Spinal cord (tissue), 10 donors: ENCODE measurements around the gene PFKFB1. TPM values are rescaled to one million over a fixed set of nuclear protein-coding genes. Genes with fewer than 3 reads are reported as not detected.

Experiments
- DNase-seq, 6 donors: peaks; one replicate each; pipeline versions ENCODE4 v3.0.0 to v3.0.0-alpha.2; 2013 to 2015; ENCODE audit warnings: low spot score in 6 of 6, low read depth in 4 of 6
- H3K27ac ChIP-seq: one replicate; pipeline ENCODE4 v1.5.1; 2013; ENCODE audit warnings: low read depth, low read length, control low read depth
- H3K27me3 ChIP-seq: one replicate; pipeline ENCODE4 v1.6.1; 2013; ENCODE audit warnings: low read length; ENCODE audit not compliant: control insufficient read depth, insufficient read depth
- H3K36me3 ChIP-seq: one replicate; pipeline ENCODE4 v1.6.1; 2013; ENCODE audit warnings: low read length; ENCODE audit not compliant: control insufficient read depth, insufficient read depth
- H3K4me1 ChIP-seq: one replicate; pipeline ENCODE4 v1.6.1; 2013; ENCODE audit warnings: low read length; ENCODE audit not compliant: control insufficient read depth, insufficient read depth
- H3K4me3 ChIP-seq: one replicate; pipeline ENCODE4 v1.5.1; 2013; ENCODE audit warnings: low read depth, low read length, control low read depth
- H3K9me3 ChIP-seq: one replicate; pipeline ENCODE4 v1.6.1; 2013; ENCODE audit warnings: low read length; ENCODE audit not compliant: control insufficient read depth, insufficient read depth
- WGBS: methylation state at CpG from one replicate; pipeline ENCODE4 v1.1.5; 2013; ENCODE audit warnings: missing lambda C conversion rate; ENCODE audit not compliant: insufficient coverage; 5-methylcytosine and 5-hydroxymethylcytosine counted together
- polyA plus RNA-seq, 2 donors: library from polyadenylated mRNA; unstranded; fragments of 120-200 nt; gene quantifications; one replicate each; pipeline ENCODE4 v1.2.1, GENCODE V29; 2013; ENCODE audit not compliant: insufficient read length in 2 of 2
- total RNA-seq, 2 donors: library from RNA; depleted of rRNA in 1 of 2; stranded (reverse); fragments of 120-200 nt in 1 of 2; fragments of >200 nt in 1 of 2; gene quantifications; one replicate each; pipeline versions ENCODE4 v1.2.3 to v1.2.4, GENCODE V29; 2013 to 2014
- donor health status: healthy.

Gene PFKFB1
- total and polyA plus RNA-seq, 4 donors: 0.20 to 1.1 (median 0.63) TPM

- H3K4me1 ChIP-seq: no peaks in the 10 kb centered on the region
- H3K4me3 ChIP-seq: no peak overlapping the region
- H3K27me3 ChIP-seq: peaks cover 2% of the 10 kb centered on the region
- no peaks in the 10 kb centered on the region for H3K9me3 ChIP-seq
- DNase-seq: no peak
- H3K36me3 ChIP-seq: no peaks in the 10 kb centered on the region
- 83% methylated on average over 3 of the region's 4 CpGs for WGBS
- H3K27ac ChIP-seq: no peak overlapping the region
These were observed 20.9 kb upstream of the PFKFB1 start for GRCh38 chrX:55014897-55015299.

- Histone ChIP-seq H3K27ac (no peak overlapping the region), H3K4me1 (no peaks in the 10 kb centered on the region), H3K27me3 (peaks cover 2% of the 10 kb centered on the region), H3K4me3 (no peak overlapping the region), H3K36me3 (peaks cover 11% of the 10 kb centered on the region), H3K9me3 (no peaks in the 10 kb centered on the region)
- WGBS: 33% methylated on average over 1 of the region's 2 CpGs
- peak in 2 of 6 donors; percentile 5 to 14 for DNase-seq
These were observed 17.3 kb upstream of the PFKFB1 start for GRCh38 chrX:55011294-55011693.

DNA sequence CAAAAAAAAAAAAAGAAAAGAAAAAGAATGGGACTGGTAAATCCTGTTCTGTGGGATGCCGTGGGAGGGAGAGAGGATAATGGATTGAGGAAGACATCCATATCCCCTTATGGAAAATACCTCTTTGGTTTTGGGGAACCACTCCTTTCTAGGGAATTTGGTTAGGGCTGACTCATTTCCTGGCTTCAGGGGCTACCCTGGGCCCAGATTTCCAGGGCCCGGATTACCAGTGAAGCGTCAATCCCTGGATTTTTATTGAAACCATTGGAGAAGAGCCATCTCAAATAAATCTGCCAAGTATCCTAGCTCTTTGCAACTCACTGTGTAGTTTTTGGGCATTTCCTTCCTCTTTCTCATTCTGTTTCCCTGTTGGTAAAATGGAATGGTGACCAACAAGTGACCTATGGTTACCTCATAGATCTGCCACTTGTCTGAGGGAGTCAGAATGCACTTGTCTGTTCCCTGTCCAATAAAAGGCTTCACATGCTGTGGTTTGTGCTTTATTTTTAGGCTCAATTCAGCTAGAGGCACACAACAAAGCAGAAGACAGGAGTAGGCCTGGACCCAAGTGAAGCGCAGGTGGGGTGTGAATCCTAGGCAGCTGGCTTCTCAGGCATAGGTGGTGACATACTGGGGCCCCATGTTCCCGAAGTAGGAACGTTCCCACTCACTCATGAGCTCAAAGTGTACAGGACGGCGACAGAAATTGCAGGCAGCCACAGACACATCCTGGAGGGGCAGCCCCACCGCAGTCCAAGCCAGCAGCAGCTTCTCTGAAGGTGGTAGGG is 14.8 kb upstream of the PFKFB1 start:
- no peak overlapping the region for H3K4me3 ChIP-seq
- H3K36me3 ChIP-seq: peaks cover 11% of the 10 kb centered on the region
- no peaks in the 10 kb centered on the region for H3K4me1 ChIP-seq
- no peaks in the 10 kb centered on the region for H3K9me3 ChIP-seq
- 68% methylated on average over 7 of the region's 9 CpGs for WGBS
- H3K27ac ChIP-seq: no peak overlapping the region
- H3K27me3 ChIP-seq: peaks cover 2% of the 10 kb centered on the region
- DNase-seq: no peak

DNA sequence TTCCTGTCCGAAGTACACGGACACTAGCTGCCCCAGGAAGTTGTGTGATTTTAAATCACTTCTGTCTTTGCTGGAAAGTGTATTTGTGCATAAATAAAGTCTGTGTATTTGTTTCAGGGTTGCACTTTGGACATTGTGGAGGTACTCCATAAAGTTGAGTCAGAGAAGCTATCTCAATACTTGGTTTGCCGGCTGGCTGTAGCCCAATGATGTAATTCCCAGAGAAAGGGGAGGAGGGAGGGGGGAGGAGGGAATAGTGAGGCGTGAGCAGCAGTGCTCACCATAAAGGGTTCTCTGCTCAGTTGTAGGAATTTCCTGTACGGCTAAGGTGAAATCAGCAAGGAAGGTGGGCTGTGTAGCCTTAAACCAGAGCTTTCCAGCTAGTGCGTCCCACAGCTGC is 13.7 kb upstream of the PFKFB1 start:
- H3K9me3 ChIP-seq: no peaks in the 10 kb centered on the region
- H3K36me3 ChIP-seq: peaks cover 11% of the 10 kb centered on the region
- DNase-seq: no peak
- H3K4me3 ChIP-seq: no peak overlapping the region
- H3K27me3 ChIP-seq: peaks cover 2% of the 10 kb centered on the region
- 63% methylated on average over 4 of the region's 6 CpGs for WGBS
- no peak overlapping the region for H3K27ac ChIP-seq
- no peaks in the 10 kb centered on the region for H3K4me1 ChIP-seq

GRCh38 chrX:55006827-55007621 is 13.0 kb upstream of the PFKFB1 start:
- 82% methylated on average over 18 of the region's 18 CpGs for WGBS
- no peak overlapping the region for H3K27ac ChIP-seq
- no peak overlapping the region for H3K4me3 ChIP-seq
- H3K27me3 ChIP-seq: peaks cover 2% of the 10 kb centered on the region
- no peaks in the 10 kb centered on the region for H3K4me1 ChIP-seq
- DNase-seq: no peak
- peaks cover 11% of the 10 kb centered on the region for H3K36me3 ChIP-seq
- no peaks in the 10 kb centered on the region for H3K9me3 ChIP-seq

DNA sequence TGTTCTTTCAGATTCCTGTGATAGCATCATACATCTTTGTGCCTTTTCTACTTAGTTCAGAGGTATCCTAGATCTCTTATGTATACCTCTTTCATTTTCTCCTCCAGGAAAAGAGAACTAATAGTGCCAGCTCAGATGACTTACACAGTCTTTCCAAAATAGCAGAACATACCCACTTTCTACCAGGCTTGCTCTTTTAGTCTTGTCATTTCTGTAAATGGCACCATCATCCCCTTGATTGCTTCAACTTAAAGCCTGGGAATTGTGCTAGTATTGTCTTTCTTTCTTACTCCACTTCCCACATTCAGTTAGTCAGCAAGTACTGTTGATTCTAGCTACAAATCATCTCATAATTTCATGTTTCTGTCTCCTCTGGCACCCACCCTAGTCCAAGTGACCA is 11.3 kb upstream of the PFKFB1 start:
- DNase-seq: no peak
- no peak overlapping the region for H3K27ac ChIP-seq
- H3K4me1 ChIP-seq: no peaks in the 10 kb centered on the region
- no peaks in the 10 kb centered on the region for H3K9me3 ChIP-seq
- no peak overlapping the region for H3K4me3 ChIP-seq
- peaks cover 2% of the 10 kb centered on the region for H3K27me3 ChIP-seq
- H3K36me3 ChIP-seq: peaks cover 11% of the 10 kb centered on the region

GRCh38 chrX:55004231-55004630 is 10.2 kb upstream of the PFKFB1 start:
- Histone ChIP-seq H3K27ac (no peak overlapping the region), H3K9me3 (no peaks in the 10 kb centered on the region), H3K36me3 (peaks cover 11% of the 10 kb centered on the region), H3K27me3 (no peaks in the 10 kb centered on the region), H3K4me1 (no peaks in the 10 kb centered on the region), H3K4me3 (no peak overlapping the region)
- WGBS: 69% methylated on average over 1 of the region's 1 CpG
- DNase-seq: no peak

DNA sequence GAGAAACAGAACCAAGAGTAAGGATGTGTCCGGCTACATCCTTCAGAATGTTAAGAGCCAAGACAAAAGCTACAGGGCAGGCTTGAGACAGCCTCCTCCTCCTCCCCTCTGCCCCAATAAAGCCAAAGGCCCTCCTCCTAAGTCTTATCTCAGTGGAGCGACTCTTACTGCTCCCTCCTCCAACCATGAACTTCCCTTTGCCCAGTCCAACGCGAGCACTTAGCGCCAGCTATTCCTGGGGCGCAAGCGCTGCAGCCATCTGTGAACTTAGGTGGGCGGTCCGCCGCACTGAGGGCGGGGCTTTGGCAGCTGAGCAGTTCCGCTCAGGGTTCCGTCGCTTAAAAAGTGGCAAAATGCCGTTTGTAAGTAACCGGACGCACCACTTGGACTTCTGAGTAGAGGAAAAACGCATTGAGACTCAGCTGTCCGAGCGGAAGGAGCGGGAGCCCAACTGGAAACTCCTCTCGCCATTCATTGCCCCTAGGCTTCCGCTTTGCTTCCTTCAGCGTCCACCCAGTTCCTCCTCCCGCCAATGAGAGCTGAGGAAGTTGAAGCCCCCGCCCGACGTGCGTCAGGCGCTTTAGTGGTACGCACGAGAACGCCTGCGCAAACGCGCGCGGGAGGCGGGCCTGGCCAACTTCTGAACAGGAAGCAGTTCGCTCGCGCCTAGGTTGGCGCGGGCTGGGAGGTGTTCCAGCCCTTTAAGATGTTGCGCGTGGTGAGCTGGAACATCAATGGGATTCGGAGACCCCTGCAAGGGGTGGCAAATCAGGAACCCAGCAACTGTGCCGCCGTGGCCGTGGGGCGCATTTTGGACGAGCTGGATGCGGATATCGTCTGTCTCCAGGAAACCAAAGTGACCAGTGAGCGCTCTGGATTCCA is 6.0 kb upstream of the PFKFB1 start, which contains the start of gene APEX2:
TSS of gene APEX2 (plus strand) at position 647 of the 882 bp plus-strand sequence. CDS start at position 707, 60 bp downstream.
- Histone ChIP-seq H3K36me3 (no peaks in the 10 kb centered on the region), H3K4me1 (no peaks in the 10 kb centered on the region)
- WGBS: 28% methylated on average over 54 of the region's 55 CpGs

GRCh38 chrX:54995621-54996020 is 1.6 kb upstream of the PFKFB1 start:
- Histone ChIP-seq H3K4me3 (no peak overlapping the region), H3K27ac (no peak overlapping the region), H3K36me3 (no peaks in the 10 kb centered on the region), H3K4me1 (no peaks in the 10 kb centered on the region), H3K9me3 (no peaks in the 10 kb centered on the region), H3K27me3 (peaks cover 5% of the 10 kb centered on the region)
- DNase-seq: no peak

More for the DNA sequence above, 6.0 kb upstream of the PFKFB1 start, which contains the start of gene APEX2:
- peaks cover 5% of the 10 kb centered on the region for H3K27me3 ChIP-seq
- H3K4me3 ChIP-seq: peak within 1 kb of the TSS; percentile 69
- peak within 1 kb of the TSS; percentile 91 for H3K27ac ChIP-seq
- H3K9me3 ChIP-seq: no peaks in the 10 kb centered on the region
- peak; percentile 70 to 97 (median 77) for DNase-seq
